ENCODE data around the gene GJA9. TPM values are rescaled to one million over a fixed set of nuclear protein-coding genes. Genes with fewer than 3 reads are reported as not detected.

Gene GJA9
- total RNA-seq, 1 experiment from 2014 or later: 0.10 TPM

DNA sequence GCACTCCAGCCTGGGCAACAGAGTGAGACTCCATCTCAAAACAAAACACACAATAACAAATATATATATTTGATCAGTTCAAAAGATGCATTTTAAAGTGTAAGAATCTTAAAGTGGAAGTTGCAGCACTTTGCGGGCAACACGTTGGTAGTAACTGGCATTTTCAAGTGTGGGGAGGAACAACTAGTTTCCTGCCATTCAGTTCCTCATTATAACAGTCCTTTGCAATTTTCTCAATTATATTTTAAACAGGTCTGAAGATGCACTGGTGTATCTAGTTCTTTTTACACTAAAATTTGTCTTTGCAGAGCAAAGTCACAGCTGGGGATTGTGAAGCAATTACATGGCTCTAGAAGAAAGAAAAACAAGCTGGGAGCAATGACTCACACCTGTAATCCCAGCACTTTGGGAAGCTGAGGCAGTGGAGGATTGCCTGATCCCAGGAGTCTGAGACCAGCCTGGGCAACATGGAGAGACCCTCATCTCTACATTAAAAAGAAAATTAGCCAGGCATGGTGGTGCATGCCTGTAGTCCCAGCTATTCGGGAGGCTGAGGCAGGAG lies 47.1 kb downstream of the GJA9 start:
- CTCF ChIA-PET: interaction anchor here (0.7 kb wide), 1 partner anchor 711 kb away, joined by 3 read pairs; no protein-coding TSS in a partner anchor

DNA sequence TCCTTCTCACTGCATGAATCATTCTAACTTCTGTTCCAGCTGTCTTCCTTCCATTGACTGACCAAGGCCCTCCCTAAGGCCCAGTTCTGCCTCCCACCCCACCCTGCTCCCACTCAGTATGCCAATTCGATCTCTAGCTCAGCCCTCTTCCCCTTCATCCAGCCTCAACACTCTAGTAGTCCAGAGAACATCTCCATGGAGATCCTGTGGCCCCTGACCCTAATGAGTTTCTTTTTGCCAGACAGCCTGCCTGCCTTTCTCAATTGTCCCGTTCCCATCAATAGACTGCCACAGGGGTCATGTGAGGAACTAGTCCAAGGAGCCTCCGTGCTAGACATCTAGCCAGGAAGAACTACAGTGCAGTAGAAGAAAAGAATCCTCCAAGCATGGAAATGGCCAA lies 48.2 kb downstream of the GJA9 start:
- ChIA-PET CTCF (no interaction called here), POLR2A (no interaction called here)
- Histone ChIP-seq H3K27me3 (ENCODE audit: control insufficient read depth, insufficient read depth, low read length) (peaks cover 13% of the 10 kb centered on the region), H3K36me3 (ENCODE audit: control insufficient read depth, insufficient read depth, low read length) (no peaks in the 10 kb centered on the region), H3K9me3 (ENCODE audit: control insufficient read depth, insufficient read depth, low read depth, low read length) (no peaks in the 10 kb centered on the region), H3K27ac (ENCODE audit: low read length) (no peak overlapping the region), H3K4me3 (ENCODE audit: low read depth in 2 of 2, low read length in 2 of 2) (no peak overlapping the region), H3K4me1 (ENCODE audit: control insufficient read depth, insufficient read depth, low read length) (no peaks in the 10 kb centered on the region; the same call in 1 of the 2 replicates)
- ATAC-seq (no peak), DNase-seq (ENCODE audit: low read depth, low spot score) (no peak)
- intact Hi-C loops (cut with micrococcal nuclease; ENCODE audit: unreplicated experiment): no loop called here
- BruUV-seq (replicated peaks): no TSS peak
- in situ Hi-C loops (cut with HindIII; ENCODE audit: low pct_unique_long_range_greater_than_20kb, low sequenced_read_pairs): no loop called here
- TF ChIP-seq SIN3A (IDR thresholded peaks at IDR 0.05; ENCODE audit: borderline replicate concordance, insufficient read depth, low read depth, low read length) (no peak), CTCF (IDR thresholded peaks at IDR 0.05) (no peak)
- TF ChIP-seq, protein P1, sequence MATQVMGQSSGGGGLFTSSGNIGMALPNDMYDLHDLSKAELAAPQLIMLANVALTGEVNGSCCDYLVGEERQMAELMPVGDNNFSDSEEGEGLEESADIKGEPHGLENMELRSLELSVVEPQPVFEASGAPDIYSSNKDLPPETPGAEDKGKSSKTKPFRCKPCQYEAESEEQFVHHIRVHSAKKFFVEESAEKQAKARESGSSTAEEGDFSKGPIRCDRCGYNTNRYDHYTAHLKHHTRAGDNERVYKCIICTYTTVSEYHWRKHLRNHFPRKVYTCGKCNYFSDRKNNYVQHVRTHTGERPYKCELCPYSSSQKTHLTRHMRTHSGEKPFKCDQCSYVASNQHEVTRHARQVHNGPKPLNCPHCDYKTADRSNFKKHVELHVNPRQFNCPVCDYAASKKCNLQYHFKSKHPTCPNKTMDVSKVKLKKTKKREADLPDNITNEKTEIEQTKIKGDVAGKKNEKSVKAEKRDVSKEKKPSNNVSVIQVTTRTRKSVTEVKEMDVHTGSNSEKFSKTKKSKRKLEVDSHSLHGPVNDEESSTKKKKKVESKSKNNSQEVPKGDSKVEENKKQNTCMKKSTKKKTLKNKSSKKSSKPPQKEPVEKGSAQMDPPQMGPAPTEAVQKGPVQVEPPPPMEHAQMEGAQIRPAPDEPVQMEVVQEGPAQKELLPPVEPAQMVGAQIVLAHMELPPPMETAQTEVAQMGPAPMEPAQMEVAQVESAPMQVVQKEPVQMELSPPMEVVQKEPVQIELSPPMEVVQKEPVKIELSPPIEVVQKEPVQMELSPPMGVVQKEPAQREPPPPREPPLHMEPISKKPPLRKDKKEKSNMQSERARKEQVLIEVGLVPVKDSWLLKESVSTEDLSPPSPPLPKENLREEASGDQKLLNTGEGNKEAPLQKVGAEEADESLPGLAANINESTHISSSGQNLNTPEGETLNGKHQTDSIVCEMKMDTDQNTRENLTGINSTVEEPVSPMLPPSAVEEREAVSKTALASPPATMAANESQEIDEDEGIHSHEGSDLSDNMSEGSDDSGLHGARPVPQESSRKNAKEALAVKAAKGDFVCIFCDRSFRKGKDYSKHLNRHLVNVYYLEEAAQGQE (IDR thresholded peaks at IDR 0.05; ENCODE audit: insufficient read depth in 1 of 2, low read depth in 2 of 2, low read length in 1 of 2): no peak

More for the DNA sequence above, 47.1 kb downstream of the GJA9 start:
- Histone ChIP-seq H3K4me1 (ENCODE audit: control insufficient read depth, insufficient read depth, low read length) (no peaks in the 10 kb centered on the region), H3K27ac (ENCODE audit: low read length) (no peak overlapping the region), H3K36me3 (ENCODE audit: control insufficient read depth, insufficient read depth, low read length) (peaks cover 5% of the 10 kb centered on the region; the same call in 1 of the 2 replicates), H3K4me3 (ENCODE audit: low read depth in 2 of 2, low read length in 2 of 2) (no peak overlapping the region), H3K9me3 (ENCODE audit: control insufficient read depth, insufficient read depth, low read depth, low read length) (no peaks in the 10 kb centered on the region), H3K27me3 (ENCODE audit: control insufficient read depth, insufficient read depth, low read length) (peaks cover 11% of the 10 kb centered on the region)
- POLR2A ChIA-PET: no interaction called here
- TF ChIP-seq CTCF (IDR thresholded peaks at IDR 0.05) (no peak), TCF7L2 (IDR thresholded peaks at IDR 0.05; ENCODE audit: low read depth, low read length) (no peak), POLR2AphosphoS5 (IDR thresholded peaks at IDR 0.05; ENCODE audit: low read depth, low read length) (no peak), SIN3A (IDR thresholded peaks at IDR 0.05; ENCODE audit: borderline replicate concordance, insufficient read depth, low read depth, low read length) (no peak)
- TF ChIP-seq, protein P1 (IDR thresholded peaks at IDR 0.05; ENCODE audit: insufficient read depth in 1 of 2, low read depth in 2 of 2, low read length in 1 of 2): no peak
- no TSS peak for BruUV-seq (replicated peaks)
- intact Hi-C loops (cut with micrococcal nuclease; ENCODE audit: unreplicated experiment): no loop called here
- ATAC-seq: no peak
- DNase-seq (ENCODE audit: low read depth, low spot score): no peak
- in situ Hi-C loops (cut with HindIII; ENCODE audit: low pct_unique_long_range_greater_than_20kb, low sequenced_read_pairs): no loop called here

Data from Panc1 (cell line).